T-helper 2 cell treated with Interferon-gamma antibody and Interleukin-4, amounts not matched to agents 5 μg/mL and 100 μg/mL, for 36 hours (primary cell): ENCODE results near the gene KIAA1217.
A peak's percentile ranks its signal among the peaks of the same experiment; 100 is the strongest.

Experiments
- DNase-seq: peaks from one replicate; pipeline ENCODE4 v3.0.0; 2021; ENCODE audit warnings: low spot score
- H3K27ac Mint-ChIP-seq: one replicate; pipeline ENCODE4 v1.8.0; 2021; ENCODE audit warnings: mild to moderate bottlenecking, mixed read lengths
- H3K27me3 Mint-ChIP-seq: one replicate; pipeline ENCODE4 v1.8.0; 2021; ENCODE audit warnings: low read depth, mixed read lengths
- H3K36me3 Mint-ChIP-seq: one replicate; pipeline ENCODE4 v1.8.0; 2021; ENCODE audit warnings: low read depth, mixed read lengths
- H3K4me1 Mint-ChIP-seq: one replicate; pipeline ENCODE4 v1.8.0; 2021; ENCODE audit warnings: low read depth, mixed read lengths
- H3K4me3 Mint-ChIP-seq: one replicate; pipeline ENCODE4 v1.8.0; 2022; ENCODE audit warnings: mild to moderate bottlenecking, moderate library complexity, mixed read lengths
- H3K9me3 Mint-ChIP-seq: one replicate; pipeline ENCODE4 v1.8.0; 2021; ENCODE audit warnings: mixed read lengths

KIAA1217 gene

DNA sequence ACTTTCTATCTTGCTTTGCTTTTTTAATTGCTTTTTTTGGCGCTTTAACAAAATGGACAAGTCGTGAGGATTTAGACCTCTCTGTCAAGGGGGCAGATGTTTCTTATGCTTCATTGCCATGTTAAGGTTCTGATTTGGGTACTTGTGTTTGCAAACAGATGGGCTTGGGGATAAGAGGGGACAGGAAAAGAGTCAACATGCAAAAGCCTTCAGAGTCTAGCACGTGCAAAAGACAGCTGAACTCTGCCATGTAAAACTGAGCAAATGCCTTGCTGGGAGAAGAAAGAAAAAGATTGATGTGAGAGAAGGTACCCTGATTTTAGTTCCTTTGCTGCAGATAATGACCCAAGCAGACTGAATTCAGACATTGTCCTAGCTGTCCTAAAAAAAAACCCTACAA is 173.1 kb downstream of the KIAA1217 start:
- Mint-ChIP-seq H3K36me3 (no peaks in the 10 kb centered on the region), H3K27ac (no peak overlapping the region), H3K27me3 (peaks cover 6% of the 10 kb centered on the region), H3K4me1 (no peaks in the 10 kb centered on the region), H3K9me3 (no peaks in the 10 kb centered on the region), H3K4me3 (no peak overlapping the region)
- DNase-seq = no peak

DNA sequence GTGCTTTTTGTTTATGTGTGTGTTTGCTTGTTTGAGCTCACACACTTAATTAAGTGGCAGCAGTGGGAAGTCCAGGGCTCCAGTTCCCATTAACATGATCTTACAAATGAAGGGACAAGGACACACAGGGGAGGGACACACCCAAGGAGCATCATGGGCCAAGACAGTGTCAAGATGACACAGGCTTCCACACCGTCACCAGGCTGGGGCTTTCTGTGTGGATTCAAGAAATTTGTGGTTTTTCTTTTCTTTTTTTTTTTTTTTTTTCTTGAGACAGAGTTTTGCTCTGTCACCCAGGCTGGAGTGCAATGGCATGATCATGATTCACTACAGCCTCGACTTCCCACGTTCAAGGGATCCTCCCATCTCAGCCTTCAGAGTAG is 173.6 kb downstream of the KIAA1217 start:
- Mint-ChIP-seq H3K27ac (no peak overlapping the region), H3K4me1 (no peaks in the 10 kb centered on the region), H3K27me3 (peaks cover 6% of the 10 kb centered on the region), H3K36me3 (no peaks in the 10 kb centered on the region), H3K4me3 (no peak overlapping the region), H3K9me3 (no peaks in the 10 kb centered on the region)
- DNase-seq = peak; percentile 23

DNA sequence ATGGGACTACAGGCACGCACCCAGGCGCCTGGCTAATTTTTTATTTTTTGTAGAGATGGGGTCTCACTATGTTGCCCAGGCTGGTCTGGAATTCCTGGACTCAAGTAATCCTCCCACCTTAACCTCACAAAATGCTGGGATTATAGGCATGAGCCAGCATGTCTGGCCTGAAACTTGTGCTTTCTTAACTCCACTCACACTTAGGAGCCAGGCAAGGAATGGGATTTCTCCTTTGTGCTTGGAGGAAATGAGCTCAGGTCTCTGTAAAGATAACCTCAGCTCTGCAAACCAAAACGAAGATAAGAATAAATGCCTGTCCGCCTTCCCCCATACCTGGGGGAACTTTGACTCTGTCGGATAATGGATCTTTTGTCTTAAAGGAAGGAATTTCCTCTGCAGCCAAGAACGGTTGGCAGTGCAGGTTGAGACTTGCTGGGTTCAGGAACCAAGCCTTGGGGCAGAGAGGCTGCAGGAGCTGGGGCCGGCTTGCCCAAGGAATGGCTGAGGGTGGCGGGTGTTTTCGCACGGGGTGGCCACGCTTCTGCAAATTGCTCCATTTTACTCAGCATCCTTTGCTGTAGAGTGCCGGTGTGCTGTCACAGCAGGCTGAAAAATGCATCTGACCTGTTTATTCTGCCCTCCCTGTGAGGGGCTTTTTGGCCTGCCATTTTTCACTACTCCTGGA is 174.2 kb downstream of the KIAA1217 start:
- Mint-ChIP-seq H3K27me3 (peaks cover 6% of the 10 kb centered on the region), H3K4me1 (no peaks in the 10 kb centered on the region), H3K27ac (no peak overlapping the region), H3K36me3 (no peaks in the 10 kb centered on the region), H3K9me3 (no peaks in the 10 kb centered on the region), H3K4me3 (no peak overlapping the region)
- no peak for DNase-seq

DNA sequence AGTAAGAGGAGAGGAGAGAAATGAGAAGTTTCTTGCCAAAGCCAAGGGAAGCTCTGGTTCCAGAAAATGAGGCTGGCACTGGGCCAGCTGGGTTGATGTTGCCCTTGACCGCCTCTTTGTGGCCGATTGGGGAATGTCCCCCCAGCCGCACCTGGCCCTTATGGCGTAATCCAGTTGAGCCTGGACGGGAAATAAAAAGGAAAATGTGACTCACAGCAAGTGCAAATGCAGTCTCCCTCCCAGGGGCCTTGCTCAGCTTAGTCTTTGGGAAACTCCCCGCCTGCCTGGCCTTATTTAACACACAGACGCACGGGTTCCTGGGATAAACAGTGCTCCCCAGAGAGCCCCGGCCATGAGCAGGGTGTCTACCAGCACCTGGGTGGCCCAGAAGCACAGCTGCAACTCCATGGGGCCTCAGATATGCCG is 174.8 kb downstream of the KIAA1217 start:
- no peaks in the 10 kb centered on the region for H3K4me1 Mint-ChIP-seq
- H3K4me3 Mint-ChIP-seq = no peak overlapping the region
- H3K36me3 Mint-ChIP-seq = no peaks in the 10 kb centered on the region
- DNase-seq = peak; percentile 66
- H3K9me3 Mint-ChIP-seq = no peaks in the 10 kb centered on the region
- H3K27me3 Mint-ChIP-seq = peaks cover 6% of the 10 kb centered on the region
- no peak overlapping the region for H3K27ac Mint-ChIP-seq

DNA sequence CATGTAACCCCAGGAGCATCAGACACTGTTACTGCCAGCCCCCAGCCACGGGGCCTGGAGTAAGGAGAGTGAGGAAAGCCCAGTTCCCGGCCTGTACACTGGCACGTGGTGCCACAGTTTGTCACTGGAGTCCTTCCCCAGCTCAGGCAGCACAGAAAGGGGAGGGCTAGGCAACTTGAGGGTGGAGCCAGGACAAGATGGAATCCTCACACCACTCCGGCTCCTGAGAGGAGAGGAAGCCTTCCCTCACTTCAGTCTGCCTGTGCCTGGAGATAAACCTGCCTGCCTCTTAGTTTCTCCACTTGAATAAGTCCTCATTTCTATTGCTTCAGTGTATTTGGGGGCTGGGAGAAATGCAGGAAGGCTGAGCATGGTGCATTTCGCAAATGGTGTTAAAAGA is 176.0 kb downstream of the KIAA1217 start:
- H3K27me3 Mint-ChIP-seq = peaks cover 6% of the 10 kb centered on the region
- H3K4me1 Mint-ChIP-seq = no peaks in the 10 kb centered on the region
- no peaks in the 10 kb centered on the region for H3K9me3 Mint-ChIP-seq
- H3K36me3 Mint-ChIP-seq = no peaks in the 10 kb centered on the region
- no peak for DNase-seq
- H3K4me3 Mint-ChIP-seq = no peak overlapping the region
- H3K27ac Mint-ChIP-seq = no peak overlapping the region

DNA sequence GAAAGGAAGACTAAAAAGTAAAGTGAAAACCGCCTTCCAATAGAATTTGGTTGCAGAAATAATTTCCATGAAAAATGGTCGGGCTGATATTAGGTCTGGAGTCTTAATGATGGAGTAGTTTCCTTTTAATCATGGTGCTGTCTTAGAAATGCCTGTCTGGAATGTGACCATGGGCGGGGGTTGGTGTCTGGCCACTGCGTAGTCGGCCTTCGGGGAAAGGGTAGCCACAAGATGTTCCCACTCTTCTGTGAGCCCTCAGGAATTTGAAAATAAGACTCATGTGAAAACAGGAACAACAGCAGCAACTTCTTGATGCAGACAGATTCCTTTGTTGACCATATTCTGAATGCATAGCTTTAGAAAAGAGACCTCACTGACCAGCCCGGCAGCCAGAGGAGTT is 176.8 kb downstream of the KIAA1217 start:
- no peak for DNase-seq
- H3K9me3 Mint-ChIP-seq = no peaks in the 10 kb centered on the region
- H3K36me3 Mint-ChIP-seq = no peaks in the 10 kb centered on the region
- no peak overlapping the region for H3K4me3 Mint-ChIP-seq
- peaks cover 8% of the 10 kb centered on the region for H3K27me3 Mint-ChIP-seq
- H3K27ac Mint-ChIP-seq = no peak overlapping the region
- H3K4me1 Mint-ChIP-seq = no peaks in the 10 kb centered on the region

DNA sequence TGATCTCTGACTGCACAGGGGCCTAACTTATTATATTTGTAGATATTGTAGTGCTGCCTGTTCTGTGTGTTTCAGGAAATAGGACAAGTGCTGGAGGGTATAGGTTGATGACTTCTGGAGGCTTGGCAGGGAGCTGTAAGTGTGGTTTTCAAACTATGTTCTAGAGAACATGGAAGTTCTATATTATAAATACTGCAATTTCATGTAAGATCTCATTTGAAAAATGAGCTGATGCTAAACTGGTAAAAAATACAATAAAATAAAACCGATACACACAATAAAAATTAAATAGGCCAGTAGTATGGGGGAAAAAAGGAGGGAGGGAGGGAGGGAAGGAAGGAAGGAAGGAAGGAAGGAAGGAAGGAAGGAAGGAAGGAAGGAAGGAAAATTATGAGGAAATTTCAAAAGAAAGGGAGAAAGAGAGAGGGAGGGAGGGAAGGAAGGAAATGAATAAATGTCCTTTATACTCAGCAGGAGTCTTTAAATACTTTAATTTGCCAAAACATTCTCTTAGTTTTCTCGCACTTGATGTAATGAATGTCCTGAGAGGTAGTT is 181.3 kb downstream of the KIAA1217 start:
- peaks cover 8% of the 10 kb centered on the region for H3K27me3 Mint-ChIP-seq
- no peaks in the 10 kb centered on the region for H3K36me3 Mint-ChIP-seq
- H3K4me1 Mint-ChIP-seq = no peaks in the 10 kb centered on the region
- no peak overlapping the region for H3K27ac Mint-ChIP-seq
- H3K9me3 Mint-ChIP-seq = no peaks in the 10 kb centered on the region
- DNase-seq = no peak
- H3K4me3 Mint-ChIP-seq = no peak overlapping the region

DNA sequence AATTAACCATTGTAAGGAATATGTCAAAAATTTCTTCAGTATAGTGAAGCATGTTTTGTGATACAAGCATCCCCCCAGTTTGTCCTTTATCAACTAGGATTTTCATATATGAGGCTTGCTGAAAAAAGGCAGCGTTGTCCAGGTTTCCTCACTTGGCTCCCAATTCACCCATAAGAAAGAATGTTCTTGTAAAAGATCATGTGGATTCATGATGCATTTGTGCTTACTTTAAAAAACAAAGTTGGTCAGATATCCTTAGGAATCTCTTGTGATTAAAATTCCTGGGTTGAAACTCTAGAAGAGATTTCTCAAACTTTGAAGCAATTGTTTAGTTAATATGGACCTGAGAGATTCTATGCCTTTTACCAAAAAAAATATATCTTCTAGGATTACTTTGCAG is 181.8 kb downstream of the KIAA1217 start:
- Mint-ChIP-seq H3K27ac (no peak overlapping the region), H3K36me3 (no peaks in the 10 kb centered on the region), H3K4me3 (no peak overlapping the region), H3K9me3 (no peaks in the 10 kb centered on the region), H3K27me3 (peaks cover 7% of the 10 kb centered on the region), H3K4me1 (no peaks in the 10 kb centered on the region)
- no peak for DNase-seq

DNA sequence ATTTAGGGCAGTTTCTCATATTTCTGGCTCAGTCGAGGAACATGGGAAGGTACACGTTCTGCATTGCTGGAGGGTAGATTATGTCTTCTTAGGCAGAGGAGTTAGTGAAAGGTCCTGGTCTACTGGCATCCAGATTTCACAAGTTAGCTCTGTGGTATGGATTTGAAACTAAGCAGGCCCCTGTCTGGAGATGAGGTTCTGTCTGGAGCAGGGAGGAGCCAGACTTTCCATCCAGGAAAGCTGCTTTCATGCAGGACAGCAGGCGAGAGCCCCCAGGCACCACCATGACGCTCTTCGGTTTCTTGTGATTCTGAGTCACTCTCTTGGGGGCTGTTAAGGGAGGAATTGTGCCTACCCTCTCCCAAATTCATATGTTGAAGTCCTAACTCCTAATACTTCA is 184.3 kb downstream of the KIAA1217 start:
- H3K27ac Mint-ChIP-seq = no peak overlapping the region
- no peaks in the 10 kb centered on the region for H3K36me3 Mint-ChIP-seq
- no peaks in the 10 kb centered on the region for H3K9me3 Mint-ChIP-seq
- H3K27me3 Mint-ChIP-seq = peaks cover 2% of the 10 kb centered on the region
- H3K4me1 Mint-ChIP-seq = no peaks in the 10 kb centered on the region
- DNase-seq = no peak
- no peak overlapping the region for H3K4me3 Mint-ChIP-seq

DNA sequence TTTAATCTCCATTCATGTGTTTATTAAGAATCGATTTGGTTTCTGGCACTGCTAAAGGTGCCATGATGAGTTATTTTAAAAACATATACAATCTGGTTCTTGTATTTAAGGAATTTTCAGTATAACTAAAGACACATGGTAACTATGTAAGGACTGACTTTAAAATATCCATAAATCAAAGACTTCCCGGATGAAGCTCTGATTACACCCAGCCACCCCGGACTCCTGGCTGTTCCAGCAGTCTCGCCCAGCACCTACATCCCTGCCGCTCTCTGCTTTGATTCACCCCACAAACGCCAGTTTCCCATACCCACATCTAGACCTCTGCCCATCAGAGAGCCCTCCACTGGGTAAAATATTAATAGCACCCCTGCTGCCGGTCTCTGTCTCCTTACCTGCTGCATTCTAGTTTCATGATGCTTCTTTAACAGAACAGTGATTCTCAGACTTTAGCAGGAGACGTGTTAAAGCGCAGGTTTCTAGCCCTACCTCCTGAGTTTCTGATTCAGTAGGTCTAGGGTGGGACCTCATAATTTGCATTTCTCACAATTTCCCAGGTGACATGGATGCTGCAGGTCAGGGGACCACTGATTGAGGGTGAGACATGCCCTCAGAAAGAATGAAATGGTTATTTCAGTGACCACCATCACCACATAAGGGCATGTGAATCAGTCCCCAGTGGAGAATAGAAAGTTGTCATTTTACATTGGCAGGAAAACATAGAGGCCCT is 185.7 kb downstream of the KIAA1217 start:
- DNase-seq = no peak
- Mint-ChIP-seq H3K9me3 (no peaks in the 10 kb centered on the region), H3K4me1 (no peaks in the 10 kb centered on the region), H3K36me3 (no peaks in the 10 kb centered on the region), H3K27me3 (peaks cover 2% of the 10 kb centered on the region), H3K4me3 (no peak overlapping the region), H3K27ac (no peak overlapping the region)

DNA sequence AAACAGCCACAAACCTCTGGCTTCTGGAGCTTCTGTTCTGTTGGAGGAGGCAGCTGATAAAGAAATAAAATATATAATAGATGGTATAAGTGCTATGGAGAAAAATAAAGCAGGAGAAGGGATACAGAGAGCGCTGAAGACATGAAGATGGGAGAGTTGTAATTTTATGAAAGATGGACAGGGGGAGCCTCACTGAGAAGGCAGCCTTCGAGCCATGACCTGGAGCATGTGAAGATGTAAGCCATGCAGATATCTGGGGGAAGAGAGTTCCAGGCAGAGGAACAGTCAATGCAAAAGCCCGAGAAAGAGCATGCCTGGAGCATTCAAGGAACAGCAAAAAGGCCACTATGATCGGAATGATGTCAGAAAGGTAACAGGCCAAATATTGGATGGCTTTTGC is 187.5 kb downstream of the KIAA1217 start:
- H3K27ac Mint-ChIP-seq = no peak overlapping the region
- no peaks in the 10 kb centered on the region for H3K36me3 Mint-ChIP-seq
- no peak for DNase-seq
- no peak overlapping the region for H3K4me3 Mint-ChIP-seq
- H3K27me3 Mint-ChIP-seq = no peaks in the 10 kb centered on the region
- no peaks in the 10 kb centered on the region for H3K9me3 Mint-ChIP-seq
- H3K4me1 Mint-ChIP-seq = no peaks in the 10 kb centered on the region

DNA sequence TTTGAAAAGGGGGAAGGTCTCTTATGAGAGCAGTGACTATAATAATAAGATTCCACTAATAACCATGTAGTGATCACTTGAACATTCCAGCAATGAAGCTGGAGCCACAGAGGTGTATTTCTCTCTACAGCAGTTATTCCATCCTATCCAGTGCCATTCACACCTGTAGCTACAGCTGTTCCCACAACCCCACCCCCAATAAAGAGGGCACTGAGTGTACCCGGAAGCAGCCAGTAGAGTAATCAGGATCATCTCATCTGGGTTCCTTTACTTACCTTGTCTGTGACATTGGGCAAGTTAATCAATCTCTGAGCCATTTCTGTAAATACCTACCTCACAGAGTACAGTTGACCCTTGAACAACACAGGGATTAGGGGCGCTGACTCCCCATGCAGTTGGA is 188.7 kb downstream of the KIAA1217 start:
- H3K9me3 Mint-ChIP-seq = no peaks in the 10 kb centered on the region
- H3K4me1 Mint-ChIP-seq = no peaks in the 10 kb centered on the region
- H3K27me3 Mint-ChIP-seq = no peaks in the 10 kb centered on the region
- DNase-seq = no peak
- H3K4me3 Mint-ChIP-seq = no peak overlapping the region
- H3K27ac Mint-ChIP-seq = no peak overlapping the region
- H3K36me3 Mint-ChIP-seq = no peaks in the 10 kb centered on the region

DNA sequence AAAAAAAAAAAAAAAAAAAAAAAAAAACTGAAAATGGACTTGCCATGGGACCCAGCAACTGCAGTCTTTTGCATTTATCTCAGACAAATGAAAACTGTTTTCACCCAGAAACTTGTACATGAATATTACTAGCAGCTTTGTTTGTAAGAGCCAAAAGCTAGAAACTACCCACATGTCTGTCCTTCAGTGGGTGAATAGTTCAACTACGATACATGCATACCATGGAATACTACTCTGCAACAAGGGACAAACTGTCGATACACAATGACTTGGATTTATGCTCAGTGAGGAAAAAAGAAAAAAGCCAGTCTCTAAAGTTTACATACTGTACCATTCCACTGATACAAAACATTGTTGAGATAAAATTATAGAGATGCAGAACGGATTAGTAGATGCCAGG is 195.6 kb downstream of the KIAA1217 start:
- Mint-ChIP-seq H3K36me3 (no peaks in the 10 kb centered on the region), H3K4me3 (no peak overlapping the region), H3K9me3 (no peaks in the 10 kb centered on the region), H3K27ac (no peak overlapping the region), H3K4me1 (no peaks in the 10 kb centered on the region), H3K27me3 (no peaks in the 10 kb centered on the region)
- DNase-seq = no peak

DNA sequence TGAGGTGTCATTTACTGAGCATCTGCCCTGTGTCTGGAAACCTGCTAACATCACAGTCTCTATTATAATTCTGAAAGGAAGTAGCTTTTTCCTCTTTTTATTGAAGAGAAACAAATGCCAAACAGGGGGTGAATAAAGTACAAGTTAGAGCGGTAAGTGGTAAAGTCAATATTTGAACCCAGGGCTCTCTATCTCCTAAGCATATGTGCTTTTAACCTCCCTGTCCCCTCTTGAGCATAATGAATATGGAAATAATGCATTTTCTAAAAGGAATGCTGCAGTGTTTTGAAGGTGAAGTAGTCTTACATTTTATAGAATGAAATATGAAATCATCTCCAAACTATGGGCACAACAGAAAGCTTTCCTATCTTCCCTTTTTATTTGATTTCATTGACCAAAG is 196.7 kb downstream of the KIAA1217 start:
- Mint-ChIP-seq H3K4me1 (no peaks in the 10 kb centered on the region), H3K27me3 (no peaks in the 10 kb centered on the region), H3K36me3 (no peaks in the 10 kb centered on the region), H3K27ac (no peak overlapping the region), H3K9me3 (no peaks in the 10 kb centered on the region), H3K4me3 (no peak overlapping the region)
- no peak for DNase-seq
